Fibroblast of lung (primary cell): ENCODE data around the gene CDCP2.

Experiments used
- EZH2 ChIP-seq: IDR thresholded peaks from 2 replicates; pipeline ENCODE4 v1.5.1; 2012; ENCODE audit warnings: low read length, control low read depth, mild to moderate bottlenecking; ENCODE audit errors: missing control alignments
- TF ChIP-seq, protein P1 (sequence below), 2 donors: IDR thresholded peaks in 1 of 2; conservative IDR thresholded peaks in 1 of 2; 1 replicate in 1 of 2; 2 replicates in 1 of 2; pipeline ENCODE4 v1.5.1; 2011 to 2012; ENCODE audit warnings: low read length in 2 of 2, control low read depth in 1 of 2, inconsistent platforms in 1 of 2, low read depth in 1 of 2, mild to moderate bottlenecking in 1 of 2

GRCh38 chr1:54096877-54097240, 55.9 kb downstream of the CDCP2 start:
- TF ChIP-seq, protein P1, sequence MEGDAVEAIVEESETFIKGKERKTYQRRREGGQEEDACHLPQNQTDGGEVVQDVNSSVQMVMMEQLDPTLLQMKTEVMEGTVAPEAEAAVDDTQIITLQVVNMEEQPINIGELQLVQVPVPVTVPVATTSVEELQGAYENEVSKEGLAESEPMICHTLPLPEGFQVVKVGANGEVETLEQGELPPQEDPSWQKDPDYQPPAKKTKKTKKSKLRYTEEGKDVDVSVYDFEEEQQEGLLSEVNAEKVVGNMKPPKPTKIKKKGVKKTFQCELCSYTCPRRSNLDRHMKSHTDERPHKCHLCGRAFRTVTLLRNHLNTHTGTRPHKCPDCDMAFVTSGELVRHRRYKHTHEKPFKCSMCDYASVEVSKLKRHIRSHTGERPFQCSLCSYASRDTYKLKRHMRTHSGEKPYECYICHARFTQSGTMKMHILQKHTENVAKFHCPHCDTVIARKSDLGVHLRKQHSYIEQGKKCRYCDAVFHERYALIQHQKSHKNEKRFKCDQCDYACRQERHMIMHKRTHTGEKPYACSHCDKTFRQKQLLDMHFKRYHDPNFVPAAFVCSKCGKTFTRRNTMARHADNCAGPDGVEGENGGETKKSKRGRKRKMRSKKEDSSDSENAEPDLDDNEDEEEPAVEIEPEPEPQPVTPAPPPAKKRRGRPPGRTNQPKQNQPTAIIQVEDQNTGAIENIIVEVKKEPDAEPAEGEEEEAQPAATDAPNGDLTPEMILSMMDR (conservative IDR thresholded peaks at IDR 0.05 in 1 of 2, IDR thresholded peaks at IDR 0.05 in 1 of 2; ENCODE audit: low read depth in 1 of 2, low read length in 2 of 2), result no peak
- no peak for TF ChIP-seq EZH2
